Gastroesophageal sphincter (tissue), 3 donors: ENCODE results near the gene GALR3.

ENCODE experiments used
- POLR2A ChIP-seq, 2 donors: fragments of 450-650 bp; IDR thresholded peaks; one replicate each; pipeline ENCODE4 v1.6.1; 2017; ENCODE audit warnings: antibody characterized with exemption in 2 of 2, mild to moderate bottlenecking in 2 of 2, moderate library complexity in 1 of 2
- POLR2AphosphoS5 ChIP-seq: sonication (generic); formaldehyde crosslinking; IDR thresholded peaks from one replicate; pipeline ENCODE4 v1.6.1; 2017; ENCODE audit warnings: antibody characterized with exemption
- TF ChIP-seq, protein P1 (sequence below), 4 experiments: fragments of 200-600 bp in 2 of 4; fragments of 450-650 bp in 2 of 4; sonication (generic) in 1 of 4; IDR thresholded peaks; one replicate each; pipeline ENCODE4 v1.5.1; 2017 to 2019; ENCODE audit warnings: antibody characterized with exemption in 4 of 4, mild to moderate bottlenecking in 2 of 4, moderate library complexity in 2 of 4

GRCh38 chr22:37782340-37783168 lies 40.6 kb upstream of the GALR3 start:
- TF ChIP-seq, protein P1, sequence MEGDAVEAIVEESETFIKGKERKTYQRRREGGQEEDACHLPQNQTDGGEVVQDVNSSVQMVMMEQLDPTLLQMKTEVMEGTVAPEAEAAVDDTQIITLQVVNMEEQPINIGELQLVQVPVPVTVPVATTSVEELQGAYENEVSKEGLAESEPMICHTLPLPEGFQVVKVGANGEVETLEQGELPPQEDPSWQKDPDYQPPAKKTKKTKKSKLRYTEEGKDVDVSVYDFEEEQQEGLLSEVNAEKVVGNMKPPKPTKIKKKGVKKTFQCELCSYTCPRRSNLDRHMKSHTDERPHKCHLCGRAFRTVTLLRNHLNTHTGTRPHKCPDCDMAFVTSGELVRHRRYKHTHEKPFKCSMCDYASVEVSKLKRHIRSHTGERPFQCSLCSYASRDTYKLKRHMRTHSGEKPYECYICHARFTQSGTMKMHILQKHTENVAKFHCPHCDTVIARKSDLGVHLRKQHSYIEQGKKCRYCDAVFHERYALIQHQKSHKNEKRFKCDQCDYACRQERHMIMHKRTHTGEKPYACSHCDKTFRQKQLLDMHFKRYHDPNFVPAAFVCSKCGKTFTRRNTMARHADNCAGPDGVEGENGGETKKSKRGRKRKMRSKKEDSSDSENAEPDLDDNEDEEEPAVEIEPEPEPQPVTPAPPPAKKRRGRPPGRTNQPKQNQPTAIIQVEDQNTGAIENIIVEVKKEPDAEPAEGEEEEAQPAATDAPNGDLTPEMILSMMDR (IDR thresholded peaks at IDR 0.05), result no peak
- no peak for TF ChIP-seq POLR2A (IDR thresholded peaks at IDR 0.05)
- no peak for TF ChIP-seq POLR2AphosphoS5
